GM12878 (cell line): ENCODE measurements around the gene ZNF888. TPM values are rescaled to one million over a fixed set of nuclear protein-coding genes. Genes with fewer than 3 reads are reported as not detected.

Experiments
- BACH1 ChIP-seq: fragments of 450-650 bp; IDR thresholded peaks from 2 replicates; pipeline ENCODE4 v1.6.1; 2017; ENCODE audit warnings: mild to moderate bottlenecking, borderline replicate concordance
- CEBPB ChIP-seq, 2 experiments: fragments of 150-350 bp in 1 of 2; IDR thresholded peaks; 2 replicates each; pipeline ENCODE4 v1.6.1; 2012 to 2014; ENCODE audit warnings: low read depth in 2 of 2, low read length in 2 of 2, borderline replicate concordance in 1 of 2, inconsistent platforms in 1 of 2
- CHD1 ChIP-seq: IDR thresholded peaks from 2 replicates; pipeline ENCODE4 v1.6.1; 2012; ENCODE audit warnings: low read depth, low read length, improper control_type of control experiment
- CREB1 ChIP-seq: IDR thresholded peaks from 2 replicates; pipeline ENCODE4 v1.6.1; 2012; ENCODE audit warnings: low read depth, mild to moderate bottlenecking, inconsistent platforms
- ELK1 ChIP-seq: IDR thresholded peaks from 2 replicates; pipeline ENCODE4 v1.6.1; 2012; ENCODE audit warnings: low read depth, low read length, improper control_type of control experiment
- HCFC1 ChIP-seq: fragments of 150-350 bp; IDR thresholded peaks from 2 replicates; pipeline ENCODE4 v1.6.1; 2014; ENCODE audit warnings: low read length
- IRF4 ChIP-seq: IDR thresholded peaks from 2 replicates; pipeline ENCODE4 v1.6.1; 2011; ENCODE audit warnings: low read depth, low read length
- IRF5 ChIP-seq: fragments of 450-650 bp; IDR thresholded peaks from 2 replicates; pipeline ENCODE4 v1.6.1; 2017; ENCODE audit warnings: borderline replicate concordance
- KDM1A ChIP-seq: fragments of 200-600 bp; sonication (generic); IDR thresholded peaks from 2 replicates; pipeline ENCODE4 v1.6.1; 2016; ENCODE audit warnings: borderline replicate concordance
- MAX ChIP-seq: IDR thresholded peaks from 2 replicates; pipeline ENCODE4 v1.6.1; 2012; ENCODE audit warnings: low read depth, low read length, improper control_type of control experiment
- NBN ChIP-seq: fragments of 450-650 bp; IDR thresholded peaks from 2 replicates; pipeline ENCODE4 v1.6.1; 2016
- PBX3 ChIP-seq: IDR thresholded peaks from 2 replicates; pipeline ENCODE4 v1.6.1; 2011; ENCODE audit warnings: mild to moderate bottlenecking, low read depth, low read length, moderate library complexity; ENCODE audit not compliant: insufficient replicate concordance
- RBBP5 ChIP-seq: fragments of 200-600 bp; sonication (generic); conservative IDR thresholded peaks from 2 replicates; pipeline ENCODE4 v1.6.1; 2016
- SMAD1 ChIP-seq: fragments of 450-650 bp; IDR thresholded peaks from 2 replicates; pipeline ENCODE4 v1.6.1; 2018; ENCODE audit warnings: mild to moderate bottlenecking, low read depth; ENCODE audit not compliant: partially characterized antibody
- TARDBP ChIP-seq: IDR thresholded peaks from 2 replicates; pipeline ENCODE4 v1.6.1; 2016; ENCODE audit warnings: borderline replicate concordance
- USF2 ChIP-seq: IDR thresholded peaks from 2 replicates; pipeline ENCODE4 v1.6.1; 2011; ENCODE audit warnings: low read depth, low read length, improper control_type of control experiment, borderline replicate concordance
- ZBTB11 ChIP-seq: fragments of 450-650 bp; formaldehyde crosslinking; IDR thresholded peaks from 2 replicates; pipeline ENCODE4 v1.5.0; 2022; ENCODE audit warnings: mild to moderate bottlenecking, missing genetic modification characterization
- ZNF217 ChIP-seq: fragments of 450-650 bp; IDR thresholded peaks from 2 replicates; pipeline ENCODE4 v1.6.1; 2017; ENCODE audit warnings: antibody characterized with exemption, mild to moderate bottlenecking
- polyA plus RNA-seq, 11 experiments: library from polyadenylated mRNA; depleted of rRNA in 4 of 11; unstranded in 6 of 11; stranded (reverse) in 5 of 11; fragments of >200 nt; fragmentation: Nextera tagmentation in 4 of 11; fragmentation: Illumina TruSeq in 1 of 11; extraction: Ambion mirVana in 4 of 11; extraction: Trizol in 1 of 11; gene quantifications; 1 replicate in 1 of 11; 2 replicates in 10 of 11; pipeline versions ENCODE4 v1.2.1 to v1.2.3, GENCODE V29; 2011 to 2016; ENCODE audit warnings: inconsistent platforms in 2 of 11, missing spikeins in 2 of 11, low read depth in 1 of 11
- total RNA-seq, 4 experiments: library from RNA; depleted of rRNA in 3 of 4; stranded (reverse); fragments of >200 nt in 3 of 4; fragmentation: Illumina TruSeq in 1 of 4; extraction: Trizol in 1 of 4; gene quantifications; 2 replicates each; pipeline versions ENCODE4 v1.2.1 to v1.2.3, GENCODE V29; 2013 to 2021

ZNF888 gene
- total and polyA plus RNA-seq, 10 of the 15 experiments (the other 5 are each of a cell fraction or from before 2014, with no cell fraction given): 0.26 to 4.3 (median 2.7) TPM

GRCh38 chr19:52962394-52963246 lies 39.4 kb upstream of the ZNF888 start, which contains the start of gene ZNF816 (continued):
- TF ChIP-seq CREB1 (0 out of 2 replicates have a peak, but pooled peaks have one; percentile 49), PBX3 (no peak), HCFC1 (no peak), ELK1 (peak; percentile 50; the same call in 1 of the 2 replicates), MAX (no peak; the same call in none of the 2 replicates), NBN (peak; percentile 24; the same call in 1 of the 2 replicates), KDM1A (no peak), SMAD1 (no peak), RBBP5 (no peak), CHD1 (no peak), TARDBP (no peak), CEBPB (IDR thresholded peaks at IDR 0.05; ENCODE audit: borderline replicate concordance in 1 of 2, low read depth in 2 of 2, low read length in 2 of 2) (no peak), IRF5 (no peak), BACH1 (no peak), IRF4 (peak; percentile 4; the same call in 1 of the 2 replicates), ZBTB11 (CRISPR knock-in tag) (no peak), ZNF217 (no peak), USF2 (no peak)
